HuH-7.5 (cell line): Measurements from ENCODE around the gene THRB.

Experiments used
- DNase-seq: peaks from one replicate; pipeline ENCODE4 v3.0.0; 2011; ENCODE audit warnings: low spot score

Gene THRB

DNA sequence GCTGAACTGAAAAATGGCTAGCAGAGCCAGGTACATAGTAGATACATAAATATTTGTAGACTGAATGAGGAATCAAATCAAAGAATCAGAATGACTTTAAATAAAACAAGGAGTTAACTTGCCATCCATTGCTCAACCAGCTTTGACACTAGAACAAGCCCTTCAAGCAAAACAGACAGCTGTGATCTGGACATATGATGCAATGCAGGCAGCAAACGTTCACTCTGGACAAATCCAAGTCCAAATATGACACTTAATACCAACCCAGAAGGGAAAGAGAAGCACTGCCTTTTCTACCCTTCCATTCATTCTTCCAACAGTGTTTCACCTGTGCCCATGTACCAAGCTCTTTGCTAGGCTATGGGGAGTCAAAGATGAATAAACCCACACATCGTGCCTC lies 4.5 kb downstream of the THRB start:
- peak; percentile 52 for DNase-seq

DNA sequence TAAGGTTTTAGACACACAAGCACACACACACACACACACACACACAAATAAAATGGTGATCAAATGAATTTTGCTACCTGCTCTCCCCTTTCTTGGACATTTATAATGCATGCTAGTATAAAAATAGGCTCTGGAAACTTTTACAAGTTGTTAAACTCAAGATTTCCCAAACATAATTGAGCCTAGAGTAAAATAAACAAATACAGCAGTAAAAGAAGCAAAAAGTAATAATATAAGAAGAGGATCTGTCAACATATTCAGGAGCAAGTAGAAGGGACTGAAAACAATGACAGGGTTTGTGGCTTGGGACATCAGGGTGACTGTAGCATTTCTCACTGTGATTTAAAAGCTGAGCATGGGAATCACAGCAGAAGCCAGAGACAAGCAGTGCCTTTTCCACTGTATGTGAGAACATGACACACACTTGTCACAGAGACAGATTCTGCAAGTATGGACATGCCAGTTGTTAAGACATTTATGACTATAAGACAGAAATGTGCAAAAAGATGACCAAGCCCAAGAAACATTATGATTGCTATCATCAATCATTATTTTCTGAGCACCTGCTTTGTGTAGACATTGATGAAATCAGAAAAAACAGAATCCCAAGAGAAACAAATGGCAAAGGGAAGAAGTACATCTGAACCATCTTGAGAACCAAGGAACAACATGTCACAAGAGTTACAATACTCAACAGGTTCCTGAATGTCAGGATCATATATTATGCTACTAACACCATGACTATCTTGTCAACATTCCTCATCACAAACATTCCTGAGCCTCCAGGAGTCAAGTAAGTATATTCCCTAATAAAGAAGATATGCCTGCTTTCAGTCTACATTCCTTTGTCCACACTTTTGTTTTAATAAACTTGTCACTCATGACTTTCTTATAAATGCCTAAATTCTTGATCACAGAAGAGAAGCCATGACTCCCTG lies 7.1 kb downstream of the THRB start:
- DNase-seq, result no peak

DNA sequence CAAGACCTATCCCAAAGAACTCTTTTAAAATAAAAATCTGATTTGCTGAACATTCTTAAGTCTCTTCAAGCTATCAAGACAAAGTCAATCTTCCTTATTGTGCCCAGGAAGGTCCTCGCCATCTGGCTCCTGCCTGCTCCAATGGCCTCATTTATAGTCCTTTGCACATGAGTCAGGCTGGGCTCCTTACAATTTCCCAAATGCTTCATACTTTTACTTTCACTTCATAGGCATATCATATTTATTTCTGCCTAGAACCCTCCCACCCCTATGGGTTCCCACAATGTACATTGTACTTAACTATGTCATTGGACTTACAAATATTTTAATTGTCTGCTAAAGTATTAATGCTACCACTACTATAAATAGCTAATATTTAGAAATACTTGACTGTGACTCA lies 9.1 kb downstream of the THRB start:
- no peak for DNase-seq

DNA sequence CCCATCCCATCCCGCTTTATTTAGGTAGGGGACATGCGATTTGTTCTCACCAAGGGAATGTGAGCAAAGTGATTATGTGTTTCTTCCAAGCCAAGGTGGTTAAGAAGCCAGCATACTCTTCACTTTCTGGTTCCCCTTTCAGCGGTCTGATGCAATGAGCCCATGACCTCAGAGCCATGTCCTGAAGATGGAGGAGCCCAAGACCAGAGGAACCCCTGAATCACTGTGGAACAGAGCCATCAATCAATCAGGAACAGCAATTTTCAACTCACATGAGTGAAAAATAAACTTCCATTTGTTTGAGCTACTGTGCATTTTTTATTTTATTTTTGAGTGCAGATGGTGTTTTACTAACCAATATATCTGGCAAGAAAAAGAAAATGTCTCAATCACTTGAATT lies 10.8 kb downstream of the THRB start:
- no peak for DNase-seq

DNA sequence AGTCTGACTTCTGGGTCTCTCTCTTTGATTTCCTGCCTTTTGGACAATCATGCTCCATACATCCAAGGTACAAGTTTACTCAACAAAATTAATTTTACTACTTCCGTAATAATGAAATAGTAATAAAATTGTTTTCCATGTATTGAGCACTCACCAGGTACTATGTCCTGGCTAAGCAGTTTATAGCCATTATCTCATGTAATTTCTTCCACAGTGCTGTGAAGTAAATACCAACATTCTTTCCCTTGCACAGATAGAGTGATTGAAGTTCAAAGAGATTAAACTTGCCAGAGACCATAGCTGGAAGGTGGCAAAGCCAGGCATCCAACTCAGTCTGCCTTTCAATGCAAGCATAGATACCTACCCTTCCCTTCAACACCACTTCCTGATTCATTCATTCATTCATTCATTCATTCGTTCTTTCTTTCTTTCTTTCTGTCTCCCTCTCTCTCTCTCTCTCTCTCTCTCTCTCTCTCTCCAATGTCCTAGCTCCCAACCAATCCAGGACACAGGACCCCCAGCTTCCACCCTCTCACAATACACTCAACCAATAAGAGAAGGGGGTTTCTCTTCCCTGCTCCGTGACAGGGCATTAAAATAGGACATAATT lies 12.4 kb downstream of the THRB start:
- no peak for DNase-seq

DNA sequence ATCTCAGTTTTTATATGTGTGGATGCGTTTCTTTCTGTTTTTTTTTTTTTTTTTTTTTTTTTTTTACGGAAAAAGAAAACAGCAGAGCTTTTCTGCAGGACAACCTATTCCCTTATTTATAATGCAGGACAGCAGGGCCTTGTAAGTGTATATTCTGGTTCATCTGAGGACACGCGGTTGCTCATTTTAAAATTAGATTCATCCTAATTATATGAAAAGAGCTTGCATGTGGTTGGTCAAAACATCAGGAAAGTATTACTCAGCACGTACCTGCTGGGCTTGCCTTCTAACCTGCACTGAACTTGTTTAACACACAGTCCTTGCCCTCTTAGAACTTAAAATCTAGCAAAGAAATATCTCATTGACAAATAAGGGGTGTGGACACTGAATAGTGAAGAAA lies 13.5 kb downstream of the THRB start:
- no peak for DNase-seq

DNA sequence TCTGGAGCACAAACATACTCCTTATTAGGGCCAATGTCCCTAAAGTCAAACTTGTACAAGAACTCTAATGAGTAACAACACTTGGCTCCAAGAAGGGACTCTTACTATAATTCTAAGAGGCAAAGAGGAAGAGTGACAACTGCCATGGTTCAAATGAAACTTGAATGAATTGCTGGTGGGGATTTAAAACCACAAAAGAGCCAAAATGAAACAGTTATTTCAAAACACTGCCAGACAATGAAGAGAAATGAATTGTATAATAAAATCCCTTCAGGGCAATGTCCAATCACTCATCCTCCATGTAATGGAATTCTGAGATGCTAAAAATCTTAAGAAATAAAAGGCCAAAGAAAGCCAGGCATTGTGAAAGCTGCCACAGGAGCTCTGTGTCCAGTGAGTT lies 14.2 kb downstream of the THRB start:
- no peak for DNase-seq

DNA sequence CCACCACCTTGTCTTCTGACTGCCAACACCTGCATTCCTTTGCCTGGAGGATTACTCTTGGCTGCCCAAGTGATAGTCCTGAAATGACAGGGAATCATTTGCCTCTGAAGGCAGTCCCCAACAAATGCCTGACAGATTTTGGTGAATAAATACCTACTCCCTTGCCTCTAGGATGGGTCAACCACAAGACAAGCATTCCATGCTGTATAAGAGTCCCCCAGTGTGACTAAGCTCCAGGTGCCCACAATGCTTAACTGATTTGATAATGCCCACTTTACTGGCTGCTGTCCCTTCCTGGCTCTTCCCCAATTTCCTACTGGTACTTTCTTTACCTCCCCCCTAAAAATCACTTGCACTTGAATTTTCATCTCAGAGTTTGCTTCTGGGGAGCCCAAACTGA lies 14.8 kb downstream of the THRB start:
- DNase-seq, result no peak

DNA sequence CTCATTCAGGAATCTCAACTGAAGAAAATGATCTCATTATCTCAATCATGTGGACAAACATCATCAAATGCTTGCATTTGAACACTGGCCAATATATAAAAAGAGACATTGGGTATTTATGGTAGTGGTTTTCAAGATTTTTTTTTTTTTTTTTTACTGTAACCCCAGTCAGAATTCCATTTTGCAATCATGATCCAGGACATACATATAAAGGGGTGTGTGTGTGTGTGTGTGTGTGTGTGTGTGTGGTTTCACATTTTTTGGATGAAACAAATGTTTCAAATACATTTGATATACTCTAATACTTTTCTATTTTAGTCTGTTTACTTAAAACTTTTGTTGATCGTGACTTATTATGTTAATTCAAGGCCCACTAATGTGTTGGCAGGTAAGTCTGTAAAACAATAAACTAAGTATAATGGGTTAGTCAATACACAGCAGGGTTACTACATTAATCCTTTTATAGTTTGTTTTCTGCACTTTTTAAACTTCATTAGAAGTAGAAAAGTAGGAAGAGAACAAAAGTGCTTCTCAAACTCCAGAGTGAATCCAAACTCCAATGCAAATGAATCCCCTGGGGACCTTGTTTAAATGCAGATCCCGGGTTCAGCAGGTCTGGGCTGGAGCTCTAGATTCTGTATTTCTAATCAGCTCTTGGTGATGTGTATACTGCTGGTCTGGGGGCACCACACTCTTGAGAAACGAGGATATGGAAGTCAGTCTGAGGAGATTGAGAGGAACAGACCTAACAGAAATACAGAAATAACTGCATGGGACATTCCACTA lies 17.6 kb downstream of the THRB start:
- no peak for DNase-seq

DNA sequence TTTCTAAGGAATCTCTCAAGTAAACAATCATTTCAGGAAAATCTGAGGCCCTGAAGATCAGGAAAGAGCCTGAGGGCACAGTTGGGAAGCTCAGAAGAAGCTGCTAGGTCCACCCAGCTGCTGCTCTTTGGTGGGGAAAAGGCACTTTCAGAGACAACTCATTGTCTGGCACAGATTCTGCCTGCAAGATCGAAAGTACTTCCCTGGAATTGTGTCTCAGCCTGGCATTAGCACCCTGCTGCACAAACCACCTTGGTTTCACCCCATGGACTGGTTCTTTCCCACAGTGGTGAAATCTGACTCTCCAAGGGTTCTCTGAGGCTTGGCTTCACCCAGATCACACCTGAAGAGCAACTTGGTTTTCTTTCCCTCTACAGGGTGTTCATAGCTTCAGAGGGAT lies 18.7 kb downstream of the THRB start:
- DNase-seq, result no peak

DNA sequence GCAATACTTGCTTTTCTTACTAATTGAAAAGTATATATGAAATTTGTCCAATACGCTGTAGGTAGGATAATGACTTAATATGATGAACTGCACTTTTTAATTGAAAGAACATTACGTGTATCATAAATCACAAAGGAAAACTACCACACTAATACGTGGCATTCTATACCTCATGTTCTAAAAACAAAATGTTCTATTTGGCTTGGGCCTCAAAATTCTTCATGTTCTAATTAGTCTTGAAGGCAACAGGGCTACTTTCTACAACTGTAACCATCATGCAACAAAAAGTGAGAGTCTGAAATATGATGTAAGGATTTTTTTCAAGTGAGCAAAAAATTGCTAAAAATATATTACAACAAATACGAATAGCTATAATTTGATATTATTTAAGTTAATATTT lies 19.8 kb downstream of the THRB start:
- no peak for DNase-seq

DNA sequence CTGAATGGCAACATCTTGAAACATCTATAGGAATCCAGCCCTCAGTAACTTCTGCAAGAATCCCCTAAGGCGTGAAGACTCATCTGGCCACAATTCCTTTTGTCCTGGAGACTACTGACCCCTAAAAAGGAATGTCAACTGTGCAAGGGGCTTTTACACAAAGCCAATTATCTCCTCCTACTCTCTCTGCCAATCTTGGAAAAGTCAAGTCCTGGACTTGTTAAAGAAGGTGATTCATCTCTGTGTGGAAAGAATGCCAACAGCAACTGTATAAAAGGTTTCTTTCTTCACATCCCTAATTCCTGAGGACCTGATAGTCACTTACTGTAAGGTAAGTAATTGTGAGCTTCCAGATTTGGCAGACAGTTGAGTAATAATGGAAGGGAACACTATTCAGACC lies 22.3 kb downstream of the THRB start:
- DNase-seq, result no peak

DNA sequence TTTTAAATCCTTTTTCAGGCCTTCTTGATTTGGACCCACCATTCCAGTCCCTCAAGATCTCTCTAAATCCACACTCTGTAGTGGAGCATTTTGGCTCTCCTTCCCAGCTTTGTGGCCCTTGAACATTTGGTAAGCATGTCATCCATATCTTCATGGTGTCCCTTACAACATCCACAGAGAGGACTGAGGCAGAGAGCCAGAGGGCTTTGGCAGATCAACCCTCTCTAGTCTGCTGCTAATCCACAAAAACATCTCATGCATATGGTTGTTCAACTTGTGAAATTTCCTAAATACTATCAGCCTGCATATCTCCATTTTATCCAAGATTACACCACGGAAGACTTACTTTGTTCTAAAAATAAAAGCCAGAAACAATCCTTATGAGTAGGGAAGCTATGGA lies 23.2 kb downstream of the THRB start:
- DNase-seq, result no peak

DNA sequence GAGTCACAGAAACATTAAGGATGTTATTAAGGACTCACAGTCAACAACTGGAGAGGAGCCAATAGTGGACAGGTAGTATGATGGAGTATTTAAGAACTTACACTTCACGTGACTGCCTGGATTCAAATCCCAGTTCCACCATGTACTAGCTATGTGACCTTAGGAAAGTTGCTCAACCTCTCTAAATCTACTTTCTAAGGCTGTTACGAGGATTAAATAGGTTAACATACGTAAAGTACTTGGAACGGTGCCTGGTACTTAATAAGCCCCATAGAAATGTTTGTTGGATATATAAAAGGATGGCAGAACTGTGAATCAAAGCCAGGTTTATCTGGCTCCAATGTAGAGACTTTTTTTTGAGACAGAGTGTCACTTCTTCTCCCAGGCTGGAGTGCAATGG lies 24.4 kb downstream of the THRB start:
- no peak for DNase-seq

DNA sequence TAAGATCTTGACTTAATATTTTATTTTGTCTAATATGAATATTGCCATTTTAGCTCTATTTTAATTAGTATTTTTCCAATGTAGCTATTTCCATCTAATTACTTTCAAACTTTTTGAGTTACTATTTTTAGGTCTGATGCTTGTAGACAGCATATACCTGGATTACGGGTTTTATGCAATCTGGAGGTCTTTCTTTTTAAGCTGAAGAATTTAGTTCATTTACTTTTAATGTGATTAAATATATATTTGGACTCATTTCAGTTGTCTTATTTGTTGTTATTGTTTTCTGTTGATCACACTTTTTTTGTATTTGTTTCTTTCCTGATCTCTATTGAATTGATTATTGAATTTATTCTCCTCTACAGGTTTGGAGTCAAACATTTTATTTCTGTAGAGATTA lies 30.3 kb downstream of the THRB start:
- DNase-seq, result no peak

DNA sequence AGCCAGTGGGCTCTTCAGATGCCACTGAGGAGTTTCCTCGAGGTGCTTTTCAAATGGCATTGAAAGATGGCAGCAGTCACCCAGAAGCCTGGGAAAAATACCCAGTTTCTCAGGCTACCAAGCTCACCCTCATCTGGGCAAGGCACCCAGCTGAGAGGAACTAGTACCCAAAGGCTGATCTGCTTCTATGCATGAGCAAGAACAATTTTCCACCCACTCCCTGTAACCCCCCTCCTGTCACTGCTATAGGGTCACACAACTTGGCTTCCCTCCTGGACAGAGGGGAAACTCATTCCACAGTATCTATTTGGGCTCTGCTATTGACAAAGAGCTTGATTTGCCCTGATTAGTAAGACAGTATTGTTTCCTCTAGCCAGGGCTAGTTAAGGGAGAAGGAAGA lies 31.9 kb downstream of the THRB start:
- DNase-seq, result no peak

DNA sequence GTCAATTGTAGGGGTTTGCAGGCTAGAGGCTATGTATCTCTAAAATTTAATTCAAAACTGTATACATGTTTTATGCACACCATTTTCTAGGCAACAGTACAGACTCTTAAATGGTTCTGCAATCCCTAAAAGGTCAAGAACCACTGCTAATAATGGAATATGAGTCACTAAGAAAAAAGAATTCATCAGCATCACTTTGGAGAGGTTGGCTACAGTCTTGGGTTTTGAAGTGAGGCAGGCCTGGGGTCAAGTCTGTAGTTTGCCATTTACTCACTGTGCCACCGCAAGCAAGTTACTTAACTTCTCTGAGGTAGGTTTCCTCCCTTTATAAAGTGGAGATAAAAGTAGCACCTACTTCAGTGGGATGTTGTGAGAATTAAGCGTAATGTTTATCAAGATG lies 33.7 kb downstream of the THRB start:
- no peak for DNase-seq

DNA sequence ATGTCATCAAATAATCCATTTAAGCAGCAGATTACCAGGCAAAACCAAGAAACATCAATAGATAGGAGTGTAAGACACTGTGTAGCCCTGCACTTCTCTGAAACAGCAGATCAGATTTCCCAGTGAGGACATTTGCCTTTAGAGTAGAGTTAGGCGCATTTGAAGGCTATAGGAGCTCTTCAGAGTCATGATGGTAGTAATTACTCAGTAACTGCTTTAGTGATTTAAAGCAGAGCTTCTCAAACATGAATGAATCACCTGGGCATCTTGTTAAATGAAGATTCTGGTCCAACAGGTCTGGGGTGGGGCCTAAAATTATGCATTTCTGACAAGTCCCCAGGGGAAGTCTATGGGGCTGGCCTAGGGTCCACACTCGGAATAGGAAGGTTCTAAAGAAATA lies 36.9 kb downstream of the THRB start:
- DNase-seq, result no peak

DNA sequence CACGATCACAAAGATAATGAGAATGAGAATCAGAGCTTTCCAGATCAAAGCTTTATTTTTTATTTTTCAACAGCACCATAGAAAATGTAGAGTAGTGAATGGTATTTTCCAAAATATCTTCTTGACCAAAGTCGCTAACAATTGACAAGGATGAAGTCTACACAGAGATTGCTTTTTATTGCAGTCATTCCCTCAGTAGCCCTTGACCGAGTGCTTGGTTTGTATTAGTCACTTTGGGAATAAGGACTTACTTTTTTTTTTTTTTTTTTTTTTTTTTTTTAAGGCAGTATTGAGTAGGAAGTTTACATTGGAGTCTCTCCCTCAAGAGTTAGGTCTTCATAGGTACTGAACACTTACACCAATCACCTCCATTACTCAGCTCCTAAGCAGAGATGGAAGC lies 39.8 kb downstream of the THRB start:
- DNase-seq, result no peak

DNA sequence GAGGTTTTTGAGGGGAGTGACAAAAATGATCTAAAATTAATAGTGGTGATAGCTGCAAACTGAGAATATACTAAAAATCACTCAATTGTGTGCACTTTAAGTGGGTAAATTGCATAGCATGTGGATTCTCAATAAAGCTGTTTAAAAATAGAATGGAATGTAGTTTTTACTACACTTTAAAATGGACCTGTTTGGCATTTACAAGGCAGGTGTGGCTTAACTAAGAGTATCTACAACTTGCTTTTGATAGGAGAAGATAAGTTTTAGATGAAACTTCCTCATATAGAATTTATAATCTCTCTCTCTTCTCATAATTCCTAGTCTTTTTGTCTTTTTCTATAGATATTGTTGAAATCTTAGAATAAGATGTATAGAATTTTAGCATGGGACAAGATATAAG lies 40.3 kb downstream of the THRB start:
- DNase-seq, result no peak

DNA sequence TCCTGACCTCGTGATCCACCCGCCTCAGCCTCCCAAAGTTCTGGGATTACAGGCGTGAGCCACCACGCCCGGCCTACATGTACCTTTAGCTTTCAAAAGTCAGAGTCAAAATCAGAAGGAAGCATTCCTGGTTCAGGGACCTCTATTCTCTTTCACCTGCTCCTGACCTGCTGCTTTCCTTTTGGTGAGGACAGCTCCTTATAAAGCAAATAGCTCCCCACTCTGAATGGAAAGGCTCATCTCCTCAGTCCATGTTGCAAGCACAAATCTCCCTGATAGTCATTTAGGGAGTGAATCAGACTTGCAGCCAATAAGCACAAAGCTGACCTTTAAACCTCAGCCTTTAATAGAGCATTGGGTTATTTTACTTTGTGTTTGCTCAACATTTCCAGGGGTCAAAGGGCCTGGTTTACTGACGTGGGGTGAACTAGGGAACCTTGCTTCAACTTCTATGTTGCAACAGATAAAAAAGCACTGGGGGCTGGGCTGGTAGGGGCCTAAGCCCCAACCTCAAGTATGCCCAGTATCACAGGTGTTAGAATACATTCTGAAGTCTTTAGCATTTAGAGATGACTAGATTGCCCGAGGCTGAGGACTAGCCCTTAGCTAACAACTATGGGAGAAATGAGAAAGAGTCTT lies 43.1 kb downstream of the THRB start:
- peak; percentile 65 for DNase-seq

DNA sequence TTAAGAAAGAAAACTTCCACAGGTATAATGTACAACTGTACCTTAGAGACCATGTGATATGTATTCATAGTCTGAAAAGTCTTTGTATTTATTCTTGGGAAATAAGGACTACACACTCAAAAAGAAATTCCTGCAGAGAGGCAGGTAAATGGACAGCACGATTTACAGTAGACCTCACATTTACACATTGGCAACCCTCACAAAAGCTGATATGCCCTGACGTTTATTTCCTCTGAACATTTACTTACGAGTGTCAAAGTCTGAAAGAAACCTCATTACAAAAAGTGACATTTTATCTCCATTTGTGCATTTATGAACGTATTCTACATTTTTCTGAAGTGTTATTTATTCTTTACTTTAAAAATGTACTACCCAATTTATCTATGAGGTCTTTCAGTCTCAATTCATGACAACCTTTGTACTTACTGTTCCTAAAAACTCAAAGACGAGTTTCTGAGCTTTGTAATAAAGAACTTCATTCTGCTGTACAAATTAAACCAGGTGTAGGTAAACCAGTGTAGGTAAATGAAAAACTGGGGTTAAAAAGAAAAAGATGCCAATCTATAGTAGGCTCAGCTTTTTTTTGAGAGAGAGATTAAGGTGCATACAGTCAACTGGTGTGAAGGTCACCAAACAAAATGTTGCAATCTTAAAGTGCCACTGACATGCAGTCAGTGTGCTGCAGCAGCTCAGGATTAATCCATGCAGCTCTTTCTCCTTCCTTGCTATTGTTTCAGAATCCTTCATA lies 44.3 kb downstream of the THRB start:
- peak; percentile 15 for DNase-seq
